ENCODE results near the gene CGN.
"Not testable (repeated sequence)": the region's sequence is repeated elsewhere in the genome, so short reads cannot be mapped to it uniquely, and the experiment has no call there.

Gene CGN

DNA sequence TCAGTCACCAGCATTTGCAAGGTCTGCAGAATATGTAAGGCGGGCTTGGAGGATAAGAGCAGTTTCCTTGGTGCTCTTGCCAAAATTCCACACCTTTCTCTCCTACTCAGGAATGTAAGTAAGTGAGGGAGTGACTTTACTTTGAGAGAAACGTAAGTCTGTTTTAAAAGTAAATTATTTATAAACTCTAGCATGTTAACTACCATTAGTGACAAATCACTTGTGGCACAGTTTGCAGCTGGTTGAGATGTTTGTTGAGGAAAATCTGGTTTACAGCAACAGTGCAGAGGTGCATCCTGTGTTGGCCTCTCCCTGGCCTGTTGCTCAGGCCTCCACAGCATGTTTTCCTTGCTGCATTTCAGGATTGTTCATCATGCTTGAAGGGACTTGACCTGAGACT is 8.5 kb downstream of the CGN start:
- Histone ChIP-seq H3K27me3 (ENCODE audit: insufficient read depth, low read length) (no peaks in the 10 kb centered on the region), H3K36me3 (ENCODE audit: insufficient read depth, low read length) (peaks cover 8% of the 10 kb centered on the region), H3K4me3 (ENCODE audit: low read length) (no peak overlapping the region), H2AFZ (ENCODE audit: low read depth, low read length) (no peak overlapping the region), H3K4me1 (ENCODE audit: insufficient read depth, low read length) (no peaks in the 10 kb centered on the region), H3K9me3 (ENCODE audit: low read length) (no peaks in the 10 kb centered on the region)

- H3K9me3 ChIP-seq (ENCODE audit: low read length): no peaks in the 10 kb centered on the region
- H3K4me3 ChIP-seq (ENCODE audit: low read length): no peak overlapping the region
- no peaks in the 10 kb centered on the region for H3K27me3 ChIP-seq (ENCODE audit: insufficient read depth, low read length)
- peaks cover 10% of the 10 kb centered on the region for H3K36me3 ChIP-seq (ENCODE audit: insufficient read depth, low read length)
- no peaks in the 10 kb centered on the region for H3K4me1 ChIP-seq (ENCODE audit: insufficient read depth, low read length)
- no peak overlapping the region for H2AFZ ChIP-seq (ENCODE audit: low read depth, low read length)
Observed at GRCh38 chr1:151520359-151520758, 9.2 kb downstream of the CGN start.

- H3K36me3 ChIP-seq (ENCODE audit: insufficient read depth, low read length): peaks cover 12% of the 10 kb centered on the region
- not testable (repeated sequence) for H3K4me3 ChIP-seq (ENCODE audit: low read length); H3K4me1 ChIP-seq (ENCODE audit: insufficient read depth, low read length); H3K27me3 ChIP-seq (ENCODE audit: insufficient read depth, low read length); H2AFZ ChIP-seq (ENCODE audit: low read depth, low read length); H3K9me3 ChIP-seq (ENCODE audit: low read length)
Observed at GRCh38 chr1:151522427-151522826, 11.2 kb downstream of the CGN start.

- H3K27me3 ChIP-seq (ENCODE audit: insufficient read depth, low read length): no peaks in the 10 kb centered on the region
- no peak overlapping the region for H3K4me3 ChIP-seq (ENCODE audit: low read length)
- H3K9me3 ChIP-seq (ENCODE audit: low read length): no peaks in the 10 kb centered on the region
- H3K4me1 ChIP-seq (ENCODE audit: insufficient read depth, low read length): no peaks in the 10 kb centered on the region
- no peak overlapping the region for H2AFZ ChIP-seq (ENCODE audit: low read depth, low read length)
- peaks cover 12% of the 10 kb centered on the region for H3K36me3 ChIP-seq (ENCODE audit: insufficient read depth, low read length)
Observed at GRCh38 chr1:151523326-151523725, 12.1 kb downstream of the CGN start.

GRCh38 chr1:151524736-151525135 is 13.5 kb downstream of the CGN start:
- no peak overlapping the region for H2AFZ ChIP-seq (ENCODE audit: low read depth, low read length)

GRCh38 chr1:151526735-151527525 is 15.7 kb downstream of the CGN start:
- H3K4me1 ChIP-seq (ENCODE audit: insufficient read depth, low read length): no peaks in the 10 kb centered on the region
- no peak overlapping the region for H3K4me3 ChIP-seq (ENCODE audit: low read length)
- H3K27me3 ChIP-seq (ENCODE audit: insufficient read depth, low read length): no peaks in the 10 kb centered on the region
- H3K36me3 ChIP-seq (ENCODE audit: insufficient read depth, low read length): peaks cover 13% of the 10 kb centered on the region
- no peak overlapping the region for H2AFZ ChIP-seq (ENCODE audit: low read depth, low read length)
- no peaks in the 10 kb centered on the region for H3K9me3 ChIP-seq (ENCODE audit: low read length)

More at GRCh38 chr1:151524736-151525135, 13.5 kb downstream of the CGN start:
- Histone ChIP-seq H3K36me3 (ENCODE audit: insufficient read depth, low read length) (peaks cover 11% of the 10 kb centered on the region), H3K4me3 (ENCODE audit: low read length) (no peak overlapping the region), H3K4me1 (ENCODE audit: insufficient read depth, low read length) (no peaks in the 10 kb centered on the region), H3K27me3 (ENCODE audit: insufficient read depth, low read length) (no peaks in the 10 kb centered on the region), H3K9me3 (ENCODE audit: low read length) (no peaks in the 10 kb centered on the region)

GRCh38 chr1:151529211-151529702 is 18.1 kb downstream of the CGN start:
- peaks cover 12% of the 10 kb centered on the region for H3K36me3 ChIP-seq (ENCODE audit: insufficient read depth, low read length)
- H3K4me1 ChIP-seq (ENCODE audit: insufficient read depth, low read length): peaks cover 6% of the 10 kb centered on the region
- H2AFZ ChIP-seq (ENCODE audit: low read depth, low read length): no peak overlapping the region
- no peaks in the 10 kb centered on the region for H3K27me3 ChIP-seq (ENCODE audit: insufficient read depth, low read length)
- no peaks in the 10 kb centered on the region for H3K9me3 ChIP-seq (ENCODE audit: low read length)
- no peak overlapping the region for H3K4me3 ChIP-seq (ENCODE audit: low read length)

DNA sequence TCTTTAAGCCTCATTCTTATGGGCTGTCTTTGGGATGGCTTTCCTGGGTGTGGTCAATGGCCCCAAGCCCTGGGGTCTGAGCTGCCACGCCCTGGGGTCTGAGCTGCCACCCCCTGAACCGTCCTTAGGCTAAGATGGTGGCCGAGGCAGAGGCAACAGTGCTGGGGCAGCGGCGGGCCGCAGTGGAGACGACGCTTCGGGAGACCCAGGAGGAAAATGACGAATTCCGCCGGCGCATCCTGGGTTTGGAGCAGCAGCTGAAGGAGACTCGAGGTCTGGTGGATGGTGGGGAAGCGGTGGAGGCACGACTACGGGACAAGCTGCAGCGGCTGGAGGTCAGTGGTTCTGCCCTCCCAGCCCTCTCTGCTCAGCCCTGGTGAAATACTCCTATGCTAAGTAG is 18.6 kb downstream of the CGN start:
- Histone ChIP-seq H3K4me3 (ENCODE audit: low read length) (no peak overlapping the region), H3K4me1 (ENCODE audit: insufficient read depth, low read length) (peaks cover 11% of the 10 kb centered on the region), H3K27me3 (ENCODE audit: insufficient read depth, low read length) (no peaks in the 10 kb centered on the region), H2AFZ (ENCODE audit: low read depth, low read length) (no peak overlapping the region), H3K9me3 (ENCODE audit: low read length) (no peaks in the 10 kb centered on the region), H3K36me3 (ENCODE audit: insufficient read depth, low read length) (peaks cover 11% of the 10 kb centered on the region)

- Histone ChIP-seq H3K4me3 (ENCODE audit: low read length) (no peak overlapping the region), H3K4me1 (ENCODE audit: insufficient read depth, low read length) (peaks cover 15% of the 10 kb centered on the region), H3K36me3 (ENCODE audit: insufficient read depth, low read length) (peaks cover 9% of the 10 kb centered on the region), H3K27me3 (ENCODE audit: insufficient read depth, low read length) (no peaks in the 10 kb centered on the region), H3K9me3 (ENCODE audit: low read length) (no peaks in the 10 kb centered on the region), H2AFZ (ENCODE audit: low read depth, low read length) (no peak overlapping the region)
Observed at GRCh38 chr1:151530461-151530860, 19.3 kb downstream of the CGN start.

DNA sequence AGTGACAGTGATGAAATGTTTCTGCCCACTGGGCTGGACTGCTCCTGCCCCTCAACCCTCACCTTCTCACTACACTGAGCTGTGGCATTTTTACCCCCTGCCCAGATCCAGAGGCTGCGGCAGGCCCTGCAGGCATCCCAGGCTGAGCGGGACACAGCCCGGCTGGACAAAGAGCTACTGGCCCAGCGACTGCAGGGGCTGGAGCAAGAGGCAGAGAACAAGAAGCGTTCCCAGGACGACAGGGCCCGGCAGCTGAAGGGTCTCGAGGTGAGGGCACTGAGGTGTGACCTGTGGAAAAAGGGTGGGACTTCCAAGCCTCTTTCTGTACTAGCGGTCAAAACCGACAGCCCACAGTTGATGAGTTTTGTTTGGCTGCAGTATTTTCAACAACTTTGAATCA is 22.7 kb downstream of the CGN start:
- Histone ChIP-seq H2AFZ (ENCODE audit: low read depth, low read length) (no peak overlapping the region), H3K9me3 (ENCODE audit: low read length) (no peaks in the 10 kb centered on the region), H3K4me1 (ENCODE audit: insufficient read depth, low read length) (peaks cover 15% of the 10 kb centered on the region), H3K4me3 (ENCODE audit: low read length) (no peak overlapping the region), H3K27me3 (ENCODE audit: insufficient read depth, low read length) (no peaks in the 10 kb centered on the region), H3K36me3 (ENCODE audit: insufficient read depth, low read length) (peaks cover 7% of the 10 kb centered on the region)

- H3K4me1 ChIP-seq (ENCODE audit: insufficient read depth, low read length): peaks cover 18% of the 10 kb centered on the region
- H3K4me3 ChIP-seq (ENCODE audit: low read length): no peak overlapping the region
- H3K36me3 ChIP-seq (ENCODE audit: insufficient read depth, low read length): peaks cover 4% of the 10 kb centered on the region
- H2AFZ ChIP-seq (ENCODE audit: low read depth, low read length): no peak overlapping the region
- H3K9me3 ChIP-seq (ENCODE audit: low read length): no peaks in the 10 kb centered on the region
- H3K27me3 ChIP-seq (ENCODE audit: insufficient read depth, low read length): no peaks in the 10 kb centered on the region
Observed at GRCh38 chr1:151534662-151535278, 23.6 kb downstream of the CGN start.

GRCh38 chr1:151535326-151536271 is 24.4 kb downstream of the CGN start:
- H3K4me1 ChIP-seq (ENCODE audit: insufficient read depth, low read length): peaks cover 20% of the 10 kb centered on the region
- no peak overlapping the region for H2AFZ ChIP-seq (ENCODE audit: low read depth, low read length)
- H3K4me3 ChIP-seq (ENCODE audit: low read length): no peak overlapping the region
- H3K9me3 ChIP-seq (ENCODE audit: low read length): no peaks in the 10 kb centered on the region
- no peaks in the 10 kb centered on the region for H3K27me3 ChIP-seq (ENCODE audit: insufficient read depth, low read length)
- H3K36me3 ChIP-seq (ENCODE audit: insufficient read depth, low read length): no peaks in the 10 kb centered on the region

DNA sequence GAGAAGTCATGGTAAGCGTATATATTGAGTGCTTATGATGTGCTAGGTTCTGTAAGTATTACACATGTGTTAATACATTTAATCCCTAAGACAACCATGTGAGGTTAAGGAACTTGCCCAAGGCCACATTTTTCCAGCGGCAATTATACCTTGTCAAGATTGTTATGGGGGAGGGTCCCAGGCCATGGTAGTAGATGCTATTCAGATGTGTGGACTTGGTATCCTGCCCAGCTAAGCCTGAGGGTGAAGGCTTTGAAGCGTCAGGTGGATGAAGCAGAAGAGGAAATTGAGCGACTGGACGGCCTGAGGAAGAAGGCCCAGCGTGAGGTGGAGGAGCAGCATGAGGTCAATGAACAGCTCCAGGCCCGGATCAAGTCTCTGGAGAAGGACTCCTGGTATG is 25.3 kb downstream of the CGN start:
- H3K36me3 ChIP-seq (ENCODE audit: insufficient read depth, low read length): no peaks in the 10 kb centered on the region
- no peaks in the 10 kb centered on the region for H3K9me3 ChIP-seq (ENCODE audit: low read length)
- peaks cover 25% of the 10 kb centered on the region for H3K4me1 ChIP-seq (ENCODE audit: insufficient read depth, low read length)
- H3K4me3 ChIP-seq (ENCODE audit: low read length): no peak overlapping the region
- no peaks in the 10 kb centered on the region for H3K27me3 ChIP-seq (ENCODE audit: insufficient read depth, low read length)
- H2AFZ ChIP-seq (ENCODE audit: low read depth, low read length): no peak overlapping the region

Measured in neuron (in vitro differentiated cells).